ENCODE results near the gene MGME1.
"Not testable (repeated sequence)": the region's sequence is repeated elsewhere in the genome, so short reads cannot be mapped to it uniquely, and the experiment has no call there.

Gene MGME1

GRCh38 chr20:17941087-17941825 is 27.6 kb upstream of the MGME1 start:
- DNase-seq = no peak

- no peak for DNase-seq
Measured at GRCh38 chr20:17941826-17942196, 27.0 kb upstream of the MGME1 start.

- no peak for DNase-seq
Measured at GRCh38 chr20:17943343-17943742, 25.5 kb upstream of the MGME1 start.

- DNase-seq = no peak
Measured at GRCh38 chr20:17944854-17945474, 23.9 kb upstream of the MGME1 start.

- DNase-seq = no peak
Measured at GRCh38 chr20:17946040-17946439, 22.8 kb upstream of the MGME1 start.

- no peak for DNase-seq
Measured at GRCh38 chr20:17946572-17947473, 22.0 kb upstream of the MGME1 start.

GRCh38 chr20:17947474-17947815 is 21.4 kb upstream of the MGME1 start:
- no peak for DNase-seq

- no peak for DNase-seq
Measured at GRCh38 chr20:17948442-17948841, 20.4 kb upstream of the MGME1 start.

GRCh38 chr20:17949899-17950298 is 18.9 kb upstream of the MGME1 start:
- DNase-seq = no peak

GRCh38 chr20:17950670-17951069 is 18.1 kb upstream of the MGME1 start:
- no peak for DNase-seq

GRCh38 chr20:17951323-17951722 is 17.5 kb upstream of the MGME1 start:
- no peak for DNase-seq

GRCh38 chr20:17952692-17953684 is 15.8 kb upstream of the MGME1 start:
- no peak for DNase-seq

- DNase-seq = no peak
Measured at GRCh38 chr20:17953935-17954334, 14.9 kb upstream of the MGME1 start.

- no peak for DNase-seq
Measured at GRCh38 chr20:17955302-17955701, 13.5 kb upstream of the MGME1 start.

- no peak for DNase-seq
Measured at GRCh38 chr20:17956099-17956685, 12.6 kb upstream of the MGME1 start.

- no peak for DNase-seq
Measured at GRCh38 chr20:17957505-17958363, 11.1 kb upstream of the MGME1 start.

- DNase-seq = no peak
Measured at GRCh38 chr20:17958373-17959256, 10.2 kb upstream of the MGME1 start.

- DNase-seq = no peak
Measured at GRCh38 chr20:17959257-17959627, 9.6 kb upstream of the MGME1 start.

- not testable (repeated sequence) for DNase-seq
Measured at GRCh38 chr20:17960400-17960885, 8.4 kb upstream of the MGME1 start.
